ENCODE results near the gene HYAL3.

- TF ChIP-seq NFXL1 (IDR thresholded peaks at IDR 0.05; ENCODE audit: borderline replicate concordance) (no peak), CTCF (IDR thresholded peaks at IDR 0.05 in 2 of 3, conservative IDR thresholded peaks at IDR 0.05 in 1 of 3; ENCODE audit: control insufficient read depth in 2 of 3, extremely low read depth in 1 of 3, insufficient read depth in 1 of 3, low read depth in 3 of 3, low read length in 3 of 3) (no peak), SREBF2 (IDR thresholded peaks at IDR 0.05; ENCODE audit: low read length) (no peak), KDM1A (IDR thresholded peaks at IDR 0.05; ENCODE audit: borderline replicate concordance) (no peak), USF2 (IDR thresholded peaks at IDR 0.05; ENCODE audit: borderline replicate concordance, low read depth, low read length) (no peak), RCOR1 (conservative IDR thresholded peaks at IDR 0.05; ENCODE audit: low read depth, low read length) (no peak), POLR2A (IDR thresholded peaks at IDR 0.05; ENCODE audit: low read depth, low read length) (no peak)
Observed at GRCh38 chr3:50317300-50317699, 18.1 kb upstream of the HYAL3 start.

All from GM12878 (cell line).